PC-9 (cell line): ENCODE data around the gene DDIT4. TPM values are rescaled to one million over a fixed set of nuclear protein-coding genes. Genes with fewer than 3 reads are reported as not detected.
"Not testable (repeated sequence)": the region's sequence is repeated elsewhere in the genome, so short reads cannot be mapped to it uniquely, and the experiment has no call there.

Experiments used
- BruUV-seq: library from RNA; stranded (reverse); fragments of 400-500 nt; replicated peaks from 2 replicates; lab custom pipeline; 2021; lab: Mats Ljungman, UMichigan
- CTCF ChIA-PET: fragments of 300-600 bp; sonication (Branson Sonifier 250); formaldehyde crosslinking; loops from one replicate; lab custom pipeline; 2022; ENCODE audit warnings: antibody characterized with exemption; lab: Charles Lee
- POLR2A ChIA-PET: fragments of 300-600 bp; sonication (Branson Sonifier 250); formaldehyde crosslinking; loops from one replicate; lab custom pipeline; 2022; ENCODE audit warnings: antibody characterized with exemption; ENCODE audit not compliant: unreplicated experiment; lab: Charles Lee
- DNase-seq, 2 experiments: peaks; one replicate each; pipeline versions ENCODE4 v3.0.0 to v3.0.0-alpha.2; 2015 to 2022; ENCODE audit warnings: mixed read lengths in 1 of 2
- H2AFZ ChIP-seq: fragments of 200-600 bp; sonication (generic); 2 replicates; pipeline ENCODE4 v1.8.1; 2017; ENCODE audit warnings: antibody characterized with exemption
- H3F3A ChIP-seq: fragments of 200-600 bp; sonication (generic); 2 replicates; pipeline ENCODE4 v1.8.1; 2017; ENCODE audit warnings: antibody characterized with exemption, mild to moderate bottlenecking, low read depth; ENCODE audit not compliant: insufficient read depth
- H3K27ac ChIP-seq: fragments of 200-600 bp; sonication (generic); 2 replicates; pipeline ENCODE4 v1.6.1; 2016; ENCODE audit warnings: mixed run types
- H3K27me3 ChIP-seq: fragments of 200-600 bp; sonication (generic); 2 replicates; pipeline ENCODE4 v1.6.1; 2016; ENCODE audit warnings: low read depth, mixed run types; ENCODE audit not compliant: insufficient read depth
- H3K36me3 ChIP-seq: fragments of 200-600 bp; sonication (generic); 2 replicates; pipeline ENCODE4 v1.6.1; 2016; ENCODE audit warnings: low read depth, mixed run types
- H3K4me1 ChIP-seq: fragments of 200-600 bp; sonication (generic); replicated peaks from 2 replicates; pipeline ENCODE4 v1.6.1; 2016; ENCODE audit warnings: mixed run types; ENCODE audit not compliant: insufficient read depth
- H3K4me2 ChIP-seq: fragments of 200-600 bp; sonication (generic); 2 replicates; pipeline ENCODE4 v1.6.1; 2017; ENCODE audit warnings: mixed run types
- H3K4me3 ChIP-seq: fragments of 200-600 bp; sonication (generic); 2 replicates; pipeline ENCODE4 v1.6.1; 2016; ENCODE audit warnings: mixed run types
- H3K79me2 ChIP-seq: fragments of 200-600 bp; sonication (generic); 2 replicates; pipeline ENCODE4 v1.6.1; 2017; ENCODE audit warnings: low read depth, mixed run types
- H3K9me2 ChIP-seq: fragments of 200-600 bp; sonication (generic); 2 replicates; pipeline ENCODE4 v1.8.1; 2017; ENCODE audit warnings: mild to moderate bottlenecking; ENCODE audit not compliant: insufficient read depth
- H3K9me3 ChIP-seq: fragments of 200-600 bp; sonication (generic); 2 replicates; pipeline ENCODE4 v1.8.1; 2016; ENCODE audit warnings: low read depth; ENCODE audit not compliant: insufficient read depth
- H4K20me1 ChIP-seq: fragments of 200-600 bp; sonication (generic); 2 replicates; pipeline ENCODE4 v1.8.1; 2017; ENCODE audit not compliant: insufficient read depth
- CTCF ChIP-seq: fragments of 200-600 bp; sonication (generic); conservative IDR thresholded peaks from 2 replicates; pipeline ENCODE4 v1.6.1; 2017; ENCODE audit warnings: mixed run types, antibody characterized with exemption, mild to moderate bottlenecking, moderate library complexity
- EZH2 ChIP-seq: fragments of 200-600 bp; sonication (generic); IDR thresholded peaks from 2 replicates; pipeline ENCODE4 v1.8.0; 2017; ENCODE audit warnings: antibody characterized with exemption, low read depth
- intact Hi-C: fragments of 100-400 bp; cut with micrococcal nuclease; formaldehyde crosslinking; loops from one replicate; pipeline ENCODE4 v1.10.0; 2022; ENCODE audit not compliant: unreplicated experiment
- total RNA-seq: library from RNA; stranded (reverse); gene quantifications from 2 replicates; pipeline ENCODE4 v1.2.3, GENCODE V29; 2021

DDIT4 gene
- total RNA-seq, 1 experiment from 2014 or later: 212 TPM

GRCh38 chr10:72277340-72277995 is 3.7 kb downstream of the DDIT4 start:
- Histone ChIP-seq H3K27ac (peak overlapping the region; percentile 83), H3K4me2 (peak overlapping the region; percentile 87), H3K9me2 (no peaks in the 10 kb centered on the region), H3K36me3 (peaks cover 25% of the 10 kb centered on the region), H3K9me3 (no peaks in the 10 kb centered on the region), H2AFZ (no peak overlapping the region), H3K79me2 (peaks cover 34% of the 10 kb centered on the region), H4K20me1 (peaks cover 22% of the 10 kb centered on the region), H3K4me3 (peak overlapping the region; percentile 88; the same call in 1 of the 2 replicates), H3F3A (peaks cover 62% of the 10 kb centered on the region), H3K4me1 (peaks cover 25% of the 10 kb centered on the region), H3K27me3 (no peaks in the 10 kb centered on the region)
- ChIA-PET POLR2A (interaction anchor here (0.5 to 1.9 kb wide), 5 partner anchors 12 to 54 kb away, joined by 3 to 14 read pairs (median 5); no protein-coding TSS in a partner anchor), CTCF (interaction anchor here (0.6 to 0.7 kb wide), 4 partner anchors 21 to 1913 kb away, joined by 3 to 18 read pairs (median 12); no protein-coding TSS in a partner anchor)
- TF ChIP-seq EZH2 (no peak), CTCF (no peak)
- no TSS peak for BruUV-seq
- peak in 1 of 2 experiments; percentile 43 for DNase-seq
- intact Hi-C loops: no loop called here

GRCh38 chr10:72277996-72278667 is 4.4 kb downstream of the DDIT4 start:
- H3K4me1 ChIP-seq: peaks cover 25% of the 10 kb centered on the region
- intact Hi-C loops: no loop called here
- no peak overlapping the region for H3K4me2 ChIP-seq
- peaks cover 60% of the 10 kb centered on the region for H3F3A ChIP-seq
- DNase-seq: peak in 1 of 2 experiments; percentile 41
- ChIA-PET CTCF (interaction anchor here (0.7 kb wide), 2 partner anchors 54 to 1914 kb away, joined by 3 to 18 read pairs; no protein-coding TSS in a partner anchor), POLR2A (interaction anchor here (0.6 to 1.1 kb wide), 3 partner anchors 14 to 272 kb away, joined by 3 to 5 read pairs (median 4); no protein-coding TSS in a partner anchor)
- H3K27me3 ChIP-seq: no peaks in the 10 kb centered on the region
- H4K20me1 ChIP-seq: peaks cover 22% of the 10 kb centered on the region
- peaks cover 34% of the 10 kb centered on the region for H3K79me2 ChIP-seq
- H3K36me3 ChIP-seq: peaks cover 25% of the 10 kb centered on the region
- TF ChIP-seq EZH2: no peak
- TF ChIP-seq CTCF: no peak
- H3K4me3 ChIP-seq: no peak overlapping the region
- H2AFZ ChIP-seq: no peak overlapping the region
- no peaks in the 10 kb centered on the region for H3K9me2 ChIP-seq
- H3K9me3 ChIP-seq: no peaks in the 10 kb centered on the region
- peak overlapping the region; percentile 83 for H3K27ac ChIP-seq
- no TSS peak for BruUV-seq

GRCh38 chr10:72278668-72279393 is 5.1 kb downstream of the DDIT4 start:
- Histone ChIP-seq H3K9me2 (no peaks in the 10 kb centered on the region), H3K27ac (peak overlapping the region; percentile 83; the same call in 1 of the 2 replicates), H3K4me3 (no peak overlapping the region), H3K79me2 (peaks cover 34% of the 10 kb centered on the region), H3K27me3 (no peaks in the 10 kb centered on the region), H3K4me2 (no peak overlapping the region), H3K9me3 (no peaks in the 10 kb centered on the region), H3F3A (peaks cover 58% of the 10 kb centered on the region), H2AFZ (no peak overlapping the region), H3K4me1 (peaks cover 25% of the 10 kb centered on the region), H4K20me1 (peaks cover 22% of the 10 kb centered on the region), H3K36me3 (peaks cover 25% of the 10 kb centered on the region)
- intact Hi-C loops: no loop called here
- TF ChIP-seq CTCF (peak; percentile 31; the same call in 1 of the 2 replicates), EZH2 (no peak)
- CTCF ChIA-PET: interaction anchor here (1.6 kb wide), 1 partner anchor 14 kb away, joined by 11 read pairs; no protein-coding TSS in a partner anchor
- POLR2A ChIA-PET: interaction anchor here (0.5 to 0.6 kb wide), 2 partner anchors 273 to 560 kb away, joined by 4 to 6 read pairs; no protein-coding TSS in a partner anchor
- no peak for DNase-seq
- BruUV-seq: no TSS peak

GRCh38 chr10:72279587-72279986 is 5.9 kb downstream of the DDIT4 start:
- intact Hi-C loops, BruUV-seq, H3K27ac ChIP-seq, POLR2A ChIA-PET, H3K4me3 ChIP-seq, H3K4me2 ChIP-seq, H3K9me3 ChIP-seq, H2AFZ ChIP-seq, H3K27me3 ChIP-seq, DNase-seq, H3K9me2 ChIP-seq: not testable (repeated sequence)
- Histone ChIP-seq H3F3A (peaks cover 50% of the 10 kb centered on the region), H3K36me3 (peaks cover 20% of the 10 kb centered on the region), H3K4me1 (peaks cover 25% of the 10 kb centered on the region), H4K20me1 (peaks cover 16% of the 10 kb centered on the region), H3K79me2 (peaks cover 26% of the 10 kb centered on the region)
- CTCF ChIA-PET: interaction anchor here (1.6 kb wide), 1 partner anchor 13 kb away, joined by 11 read pairs; no protein-coding TSS in a partner anchor
